ENCODE measurements around the gene ALDH4A1. TPM values are rescaled to one million over a fixed set of nuclear protein-coding genes. Genes with fewer than 3 reads are reported as not detected.
A peak's percentile ranks its signal among the peaks of the same experiment; 100 is the strongest.

The ALDH4A1 gene
- total RNA-seq, 1 donor from 2014 or later, result 6.5 TPM

- no peak for ATAC-seq (ENCODE audit: low read depth)
- Mint-ChIP-seq H3K36me3 (ENCODE audit: low read depth) (peaks cover 4% of the 10 kb centered on the region), H3K27ac (peak overlapping the region; percentile 89), H3K4me3 (peak overlapping the region; percentile 95), H3K27me3 (no peaks in the 10 kb centered on the region), H3K4me1 (peaks cover 18% of the 10 kb centered on the region), H3K9me3 (no peaks in the 10 kb centered on the region)
- POLR2A ChIA-PET, result interaction anchor here (1.6 to 2.0 kb wide), 2 partner anchors 25 to 55 kb away, joined by 13 to 16 read pairs; partner anchors contain the start of gene IFFO2
- intact Hi-C loops (cut with micrococcal nuclease), result loop anchor here (10.0 kb wide), 1 partner anchor 413 kb away; the partner anchor contains the start of genes AKR7A2 and SLC66A1
- CTCF ChIA-PET, result interaction anchor here (1.7 to 4.2 kb wide), 3 partner anchors 10 to 17 kb away, joined by 3 to 20 read pairs (median 13); no protein-coding TSS in a partner anchor
- DNase-seq, result no peak
- TF ChIP-seq CTCF (IDR thresholded peaks at IDR 0.05), result no peak
These were observed 1.0 kb downstream of the ALDH4A1 start for GRCh38 chr1:18901147-18901951.

- intact Hi-C loops (cut with micrococcal nuclease), result loop anchor here (10.0 kb wide), 1 partner anchor 414 kb away; the partner anchor contains the start of genes AKR7A2 and SLC66A1
- Mint-ChIP-seq H3K36me3 (ENCODE audit: low read depth) (peaks cover 4% of the 10 kb centered on the region), H3K4me3 (no peak overlapping the region), H3K27me3 (no peaks in the 10 kb centered on the region), H3K27ac (no peak overlapping the region), H3K4me1 (peaks cover 18% of the 10 kb centered on the region), H3K9me3 (no peaks in the 10 kb centered on the region)
- ATAC-seq (ENCODE audit: low read depth), result no peak
- ChIA-PET CTCF (interaction anchor here (1.4 to 1.7 kb wide), 2 partner anchors 11 to 16 kb away, joined by 3 read pairs; no protein-coding TSS in a partner anchor), POLR2A (interaction anchor here (1.1 kb wide), 1 partner anchor 27 kb away, joined by 3 read pairs; no protein-coding TSS in a partner anchor)
- no peak for DNase-seq
- TF ChIP-seq CTCF (IDR thresholded peaks at IDR 0.05), result no peak
These were observed 2.0 kb downstream of the ALDH4A1 start for GRCh38 chr1:18900303-18900841.

GRCh38 chr1:18899363-18900049 is 2.8 kb downstream of the ALDH4A1 start:
- peaks cover 18% of the 10 kb centered on the region for H3K4me1 Mint-ChIP-seq
- no peaks in the 10 kb centered on the region for H3K27me3 Mint-ChIP-seq
- no peak for TF ChIP-seq CTCF (IDR thresholded peaks at IDR 0.05)
- no peak overlapping the region for H3K4me3 Mint-ChIP-seq
- no peaks in the 10 kb centered on the region for H3K9me3 Mint-ChIP-seq
- ChIA-PET CTCF (interaction anchor here (0.8 to 1.7 kb wide), 3 partner anchors 11 to 15 kb away, joined by 3 read pairs; no protein-coding TSS in a partner anchor), POLR2A (interaction anchor here (1.1 kb wide), 1 partner anchor 28 kb away, joined by 3 read pairs; no protein-coding TSS in a partner anchor)
- H3K36me3 Mint-ChIP-seq (ENCODE audit: low read depth), result peaks cover 4% of the 10 kb centered on the region
- H3K27ac Mint-ChIP-seq, result no peak overlapping the region
- intact Hi-C loops (cut with micrococcal nuclease), result loop anchor here (10.0 kb wide), 1 partner anchor 415 kb away; the partner anchor contains the start of genes AKR7A2 and SLC66A1
- ATAC-seq (ENCODE audit: low read depth), result no peak
- DNase-seq, result no peak

GRCh38 chr1:18898567-18898966 is 3.8 kb downstream of the ALDH4A1 start:
- TF ChIP-seq CTCF (IDR thresholded peaks at IDR 0.05), result no peak
- no peak overlapping the region for H3K4me3 Mint-ChIP-seq
- H3K27ac Mint-ChIP-seq, result no peak overlapping the region
- CTCF ChIA-PET, result no interaction called here
- intact Hi-C loops (cut with micrococcal nuclease), result no loop called here
- POLR2A ChIA-PET, result no interaction called here
- peaks cover 4% of the 10 kb centered on the region for H3K36me3 Mint-ChIP-seq (ENCODE audit: low read depth)
- no peak for ATAC-seq (ENCODE audit: low read depth)
- peaks cover 16% of the 10 kb centered on the region for H3K4me1 Mint-ChIP-seq
- no peak for DNase-seq
- no peaks in the 10 kb centered on the region for H3K27me3 Mint-ChIP-seq
- H3K9me3 Mint-ChIP-seq, result no peaks in the 10 kb centered on the region
